Fibroblast of lung (primary cell): ENCODE measurements around the gene ACAD11. TPM values are rescaled to one million over a fixed set of nuclear protein-coding genes. Genes with fewer than 3 reads are reported as not detected.

Experiments used
- DNase-seq, 2 donors: peaks; one replicate each; pipeline versions ENCODE4 v3.0.0 to v3.0.0-alpha.2; 2010; ENCODE audit warnings: low read depth in 2 of 2
- H2AFZ ChIP-seq: 2 replicates; pipeline ENCODE4 v1.5.1; 2012; ENCODE audit warnings: low read length, control low read depth, inconsistent platforms
- H3K27ac ChIP-seq: 2 replicates; pipeline ENCODE4 v1.5.1; 2011; ENCODE audit warnings: low read length, control low read depth; ENCODE audit not compliant: insufficient read depth
- H3K27me3 ChIP-seq: 2 replicates; pipeline ENCODE4 v1.5.1; 2011; ENCODE audit warnings: mild to moderate bottlenecking, low read length; ENCODE audit not compliant: control insufficient read depth, insufficient read depth
- H3K36me3 ChIP-seq: 2 replicates; pipeline ENCODE4 v1.5.1; 2011; ENCODE audit warnings: low read length; ENCODE audit not compliant: control insufficient read depth, insufficient read depth
- H3K4me1 ChIP-seq: 2 replicates; pipeline ENCODE4 v1.5.1; 2011; ENCODE audit warnings: low read length; ENCODE audit not compliant: control insufficient read depth, insufficient read depth; ENCODE audit errors: extremely low read depth
- H3K4me2 ChIP-seq: 2 replicates; pipeline ENCODE4 v1.5.1; 2011; ENCODE audit warnings: low read length, control low read depth; ENCODE audit not compliant: insufficient read depth; ENCODE audit errors: extremely low read depth
- H3K4me3 ChIP-seq, 4 experiments: fragments of 200-600 bp in 1 of 4; sonication (generic) in 1 of 4; replicated peaks in 1 of 4; 2 replicates each; pipeline ENCODE4 v1.5.1; 2011 to 2016; ENCODE audit warnings: low read length in 4 of 4, low read depth in 3 of 4, mild to moderate bottlenecking in 3 of 4, control low read depth in 2 of 4, inconsistent platforms in 1 of 4, mixed read lengths in 1 of 4; ENCODE audit not compliant: insufficient read depth in 1 of 4; ENCODE audit errors: control extremely low read depth in 1 of 4
- H3K79me2 ChIP-seq: 2 replicates; pipeline ENCODE4 v1.5.1; 2012; ENCODE audit warnings: mild to moderate bottlenecking, low read length, inconsistent platforms; ENCODE audit not compliant: control insufficient read depth, insufficient read depth
- H3K9ac ChIP-seq: 2 replicates; pipeline ENCODE4 v1.5.1; 2011; ENCODE audit warnings: mild to moderate bottlenecking, low read length, control low read depth; ENCODE audit not compliant: insufficient read depth
- H3K9me3 ChIP-seq: 2 replicates; pipeline ENCODE4 v1.5.1; 2012; ENCODE audit warnings: low read depth, low read length; ENCODE audit not compliant: control insufficient read depth, insufficient read depth
- H4K20me1 ChIP-seq: 2 replicates; pipeline ENCODE4 v1.5.1; 2011; ENCODE audit warnings: low read length; ENCODE audit not compliant: control insufficient read depth, insufficient read depth; ENCODE audit errors: extremely low read depth
- CTCF ChIP-seq, 2 donors: IDR thresholded peaks in 1 of 2; conservative IDR thresholded peaks in 1 of 2; 1 replicate in 1 of 2; 2 replicates in 1 of 2; pipeline ENCODE4 v1.5.1; 2011 to 2012; ENCODE audit warnings: low read length in 2 of 2, control low read depth in 1 of 2, inconsistent platforms in 1 of 2, low read depth in 1 of 2, mild to moderate bottlenecking in 1 of 2
- EZH2 ChIP-seq: IDR thresholded peaks from 2 replicates; pipeline ENCODE4 v1.5.1; 2012; ENCODE audit warnings: low read length, control low read depth, mild to moderate bottlenecking; ENCODE audit errors: missing control alignments
- polyA plus RNA-seq, 2 donors: library from polyadenylated mRNA; depleted of rRNA in 1 of 2; stranded (reverse) in 1 of 2; unstranded in 1 of 2; fragments of >200 nt; gene quantifications; 2 replicates each; pipeline ENCODE4 v1.2.1, GENCODE V29; 2011 to 2012; ENCODE audit warnings: missing spikeins in 1 of 2
- total RNA-seq: library from RNA; depleted of rRNA; stranded (reverse); fragments of >200 nt; gene quantifications from 2 replicates; pipeline ENCODE4 v1.2.1, GENCODE V29; 2014

Gene ACAD11
- total and polyA plus RNA-seq, 2 donors (not counting 1 experiment from before 2014, with no cell fraction given): 27.9 to 101 TPM

DNA sequence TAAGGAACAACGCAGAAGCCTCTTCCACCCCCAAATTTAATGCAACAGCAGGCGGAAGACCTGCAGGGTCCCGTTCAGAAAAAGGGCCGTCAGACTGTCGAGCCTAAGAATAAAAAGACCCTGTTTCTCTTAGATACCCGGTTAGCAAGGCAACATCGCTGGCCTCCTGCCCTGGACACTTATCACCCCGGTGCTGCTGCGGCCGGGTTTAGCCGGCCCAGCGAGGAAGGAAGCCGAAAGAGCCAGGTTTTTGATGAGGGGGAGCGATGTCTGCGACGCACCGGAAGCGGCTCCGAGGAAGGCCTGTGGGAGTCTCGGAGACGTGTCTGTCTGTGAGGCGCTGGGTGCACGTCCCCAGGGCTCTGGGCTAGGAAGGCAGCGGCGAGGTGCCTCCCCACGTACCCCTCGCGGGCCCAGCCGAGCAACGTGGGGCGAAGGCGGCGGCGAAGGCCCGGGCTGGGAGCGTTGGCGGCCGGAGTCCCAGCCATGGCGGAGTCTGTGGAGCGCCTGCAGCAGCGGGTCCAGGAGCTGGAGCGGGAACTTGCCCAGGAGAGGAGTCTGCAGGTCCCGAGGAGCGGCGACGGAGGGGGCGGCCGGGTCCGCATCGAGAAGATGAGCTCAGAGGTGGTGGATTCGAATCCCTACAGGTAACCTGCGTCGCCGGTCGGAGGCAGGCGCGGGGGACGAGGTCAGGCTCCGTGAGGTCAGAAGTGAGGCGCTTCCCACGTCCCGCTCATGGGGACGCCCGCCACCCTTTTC lies 622 bp upstream of the ACAD11 start, which contains the start of gene UBA5:
Gene UBA5, plus strand, starts transcription at position 278 of the 759 bp plus-strand sequence. Its CDS starts 209 bp downstream, at position 487.
- peaks cover 45% of the 10 kb centered on the region for H3K79me2 ChIP-seq
- TF ChIP-seq EZH2 (no peak), CTCF (conservative IDR thresholded peaks at IDR 0.05 in 1 of 2, IDR thresholded peaks at IDR 0.05 in 1 of 2; ENCODE audit: low read depth in 1 of 2, low read length in 2 of 2) (no peak)
- H3K4me1 ChIP-seq: no peaks in the 10 kb centered on the region
- H3K4me2 ChIP-seq: peak within 1 kb of the TSS; percentile 97
- H3K9ac ChIP-seq: peak within 1 kb of the TSS; percentile 86
- no peaks in the 10 kb centered on the region for H4K20me1 ChIP-seq
- peak within 1 kb of the TSS; percentile 92 for H3K27ac ChIP-seq
- peak within 1 kb of the TSS; percentile 99 for H2AFZ ChIP-seq
- H3K4me3 ChIP-seq: peak within 1 kb of the TSS; percentile 56 to 90 (median 77)
- H3K27me3 ChIP-seq: no peaks in the 10 kb centered on the region
- H3K36me3 ChIP-seq: no peaks in the 10 kb centered on the region
- DNase-seq: peak; percentile 70 to 75
- H3K9me3 ChIP-seq: no peaks in the 10 kb centered on the region

GRCh38 chr3:132659000-132659364 lies 627 bp downstream of the ACAD11 start:
- H3K9ac ChIP-seq: peak overlapping the region; percentile 41
- no peaks in the 10 kb centered on the region for H3K27me3 ChIP-seq
- TF ChIP-seq CTCF (conservative IDR thresholded peaks at IDR 0.05 in 1 of 2, IDR thresholded peaks at IDR 0.05 in 1 of 2; ENCODE audit: low read depth in 1 of 2, low read length in 2 of 2) (no peak), EZH2 (no peak)
- no peaks in the 10 kb centered on the region for H3K9me3 ChIP-seq
- H3K4me3 ChIP-seq: peak overlapping the region; percentile 56 to 90 (median 77)
- no peaks in the 10 kb centered on the region for H3K36me3 ChIP-seq
- no peaks in the 10 kb centered on the region for H3K4me1 ChIP-seq
- H3K27ac ChIP-seq: peak overlapping the region; percentile 92
- peak overlapping the region; percentile 97 for H3K4me2 ChIP-seq
- no peaks in the 10 kb centered on the region for H4K20me1 ChIP-seq
- peaks cover 36% of the 10 kb centered on the region for H3K79me2 ChIP-seq
- no peak for DNase-seq
- H2AFZ ChIP-seq: peak overlapping the region; percentile 79

GRCh38 chr3:132657869-132658747 lies 1.5 kb downstream of the ACAD11 start:
- TF ChIP-seq CTCF (conservative IDR thresholded peaks at IDR 0.05 in 1 of 2, IDR thresholded peaks at IDR 0.05 in 1 of 2; ENCODE audit: low read depth in 1 of 2, low read length in 2 of 2): no peak
- TF ChIP-seq EZH2: no peak
- H3K4me3 ChIP-seq: peak overlapping the region; percentile 24 to 90 (median 77)
- DNase-seq: no peak
- H3K79me2 ChIP-seq: peaks cover 30% of the 10 kb centered on the region
- no peaks in the 10 kb centered on the region for H3K4me1 ChIP-seq
- H3K27ac ChIP-seq: no peak overlapping the region
- no peaks in the 10 kb centered on the region for H3K27me3 ChIP-seq
- H4K20me1 ChIP-seq: no peaks in the 10 kb centered on the region
- no peak overlapping the region for H3K9ac ChIP-seq
- no peak overlapping the region for H2AFZ ChIP-seq
- peak overlapping the region; percentile 97 for H3K4me2 ChIP-seq
- H3K36me3 ChIP-seq: no peaks in the 10 kb centered on the region
- no peaks in the 10 kb centered on the region for H3K9me3 ChIP-seq
